NCI-H1417 treated with DMSO at 0.1 percent for 48 hours (cell line): ENCODE data around the gene PDLIM7.
"Not testable (repeated sequence)": the region's sequence is repeated elsewhere in the genome, so short reads cannot be mapped to it uniquely, and the experiment has no call there.

ENCODE experiments used
- DNase-seq: peaks from one replicate; lab custom pipeline; 2025; lab: John Stamatoyannopoulos, UW

PDLIM7 gene

GRCh38 chr5:177491983-177492746, 5.2 kb downstream of the PDLIM7 start:
- DNase-seq: no peak

- DNase-seq: no peak
Measured at GRCh38 chr5:177491429-177491945, 5.9 kb downstream of the PDLIM7 start.

- no peak for DNase-seq
Measured at GRCh38 chr5:177490992-177491391, 6.4 kb downstream of the PDLIM7 start.

GRCh38 chr5:177490311-177490991, 7.0 kb downstream of the PDLIM7 start:
- DNase-seq: no peak

GRCh38 chr5:177489119-177489716, 8.2 kb downstream of the PDLIM7 start:
- no peak for DNase-seq

- no peak for DNase-seq
Measured at GRCh38 chr5:177487975-177488374, 9.4 kb downstream of the PDLIM7 start.

- no peak for DNase-seq
Measured at GRCh38 chr5:177487144-177487543, 10.3 kb downstream of the PDLIM7 start.

GRCh38 chr5:177486256-177486655, 11.1 kb downstream of the PDLIM7 start:
- DNase-seq: no peak

- not testable (repeated sequence) for DNase-seq
Measured at GRCh38 chr5:177485753-177486152, 11.7 kb downstream of the PDLIM7 start.

- DNase-seq: no peak
Measured at GRCh38 chr5:177484902-177485549, 12.4 kb downstream of the PDLIM7 start.

- DNase-seq: no peak
Measured at GRCh38 chr5:177483994-177484901, 13.2 kb downstream of the PDLIM7 start.

- no peak for DNase-seq
Measured at GRCh38 chr5:177483042-177483441, 14.4 kb downstream of the PDLIM7 start.

- DNase-seq: no peak
Measured at GRCh38 chr5:177482359-177482795, 15.0 kb downstream of the PDLIM7 start.

- DNase-seq: no peak
Measured at GRCh38 chr5:177479774-177480173, 17.6 kb downstream of the PDLIM7 start.

- DNase-seq: no peak
Measured at GRCh38 chr5:177478711-177479646, 18.4 kb downstream of the PDLIM7 start.

- DNase-seq: no peak
Measured at GRCh38 chr5:177477701-177478477, 19.5 kb downstream of the PDLIM7 start.

- DNase-seq: no peak
Measured at GRCh38 chr5:177476531-177477233, 20.7 kb downstream of the PDLIM7 start.

- no peak for DNase-seq
Measured at GRCh38 chr5:177475563-177476427, 21.6 kb downstream of the PDLIM7 start.
